ENCODE measurements around the gene COQ5. TPM values are rescaled to one million over a fixed set of nuclear protein-coding genes. Genes with fewer than 3 reads are reported as not detected.

Gene COQ5
- total and polyA plus RNA-seq, 9 donors, result 20.7 to 34.0 (median 22.7) TPM

DNA sequence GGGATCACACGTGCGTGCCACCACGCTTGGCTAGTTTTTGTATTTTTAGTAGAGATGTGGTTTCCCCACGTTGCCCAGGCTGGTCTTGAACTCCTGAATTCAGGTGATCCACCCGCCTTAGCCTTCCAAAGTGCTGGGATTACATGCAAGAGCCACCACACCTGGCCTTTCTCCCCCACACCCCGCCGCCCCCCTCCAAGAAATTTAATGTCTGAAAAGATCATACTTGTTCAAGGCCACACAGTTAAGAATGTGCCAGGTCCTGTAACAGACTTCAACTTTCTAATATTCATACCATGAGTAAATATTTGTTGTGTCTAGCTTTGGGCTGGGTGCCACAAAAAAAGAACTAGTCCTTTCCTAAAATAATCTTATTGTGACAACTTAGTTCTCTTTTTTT, 73.7 kb downstream of the COQ5 start:
- TF ChIP-seq EP300 (IDR thresholded peaks at IDR 0.05), result no peak
- no peak for TF ChIP-seq POLR2A (IDR thresholded peaks at IDR 0.05)
- no peak for TF ChIP-seq CTCF (IDR thresholded peaks at IDR 0.05)
- intact Hi-C loops (cut with DNase I), result no loop called here
- Histone ChIP-seq H3K27me3 (no peaks in the 10 kb centered on the region), H3K9me3 (no peaks in the 10 kb centered on the region), H3K4me1 (ENCODE audit: insufficient read depth) (no peaks in the 10 kb centered on the region), H3K27ac (no peak overlapping the region), H3K36me3 (no peaks in the 10 kb centered on the region), H3K4me3 (no peak overlapping the region)
- WGBS, 3 donors, result 77 to 83% (median 79%) methylated on average over 7 of the region's 7 CpGs
- no peak for DNase-seq

- WGBS, 3 donors, result 64 to 75% (median 68%) methylated on average over 4 of the region's 4 CpGs
- H3K27me3 ChIP-seq, result no peaks in the 10 kb centered on the region
- no peaks in the 10 kb centered on the region for H3K36me3 ChIP-seq
- DNase-seq, result no peak
- H3K9me3 ChIP-seq, result no peaks in the 10 kb centered on the region
- intact Hi-C loops (cut with DNase I), result no loop called here
- TF ChIP-seq EP300 (IDR thresholded peaks at IDR 0.05) (no peak), POLR2A (IDR thresholded peaks at IDR 0.05) (no peak)
- H3K27ac ChIP-seq, result no peak overlapping the region
- H3K4me1 ChIP-seq (ENCODE audit: insufficient read depth), result no peaks in the 10 kb centered on the region
- H3K4me3 ChIP-seq, result no peak overlapping the region
Observed at GRCh38 chr12:120453977-120454376, 75.0 kb downstream of the COQ5 start.

Small RNA genes within 50 kb of the gene (small RNA-seq; reads per million reads assigned to genes)
- gene RF00019, result not detected

Other genes with a start within 250 kb of the COQ5 start
- over 10,000 TPM in 5 of 7 donors, under 1 TPM in 2; under 0.01 to 29,369 (median 16,575) TPM for gene RNU4-2, start 237.3 kb downstream of the COQ5 start, total RNA-seq
- not detected for gene RNU4-2, start 237.3 kb downstream of the COQ5 start, polyA plus RNA-seq
- 1,000 to 10,000 TPM in 5 of 7 donors, under 1 TPM in 2; under 0.01 to 4,499 (median 2,193) TPM for gene RNU4-1, start 235.9 kb downstream of the COQ5 start, total RNA-seq
- not detected for gene RNU4-1, start 235.9 kb downstream of the COQ5 start, polyA plus RNA-seq
- gene SIRT4, start 226.8 kb downstream of the COQ5 start, total RNA-seq, result 1 to 10 TPM in 5 of 7 donors, under 1 TPM in 2; 0.87 to 4.6 (median 1.4) TPM
- 1 to 10 TPM; 2.0 to 2.8 TPM for gene SIRT4, start 226.8 kb downstream of the COQ5 start, polyA plus RNA-seq
- gene PLA2G1B, start 201.4 kb downstream of the COQ5 start, total RNA-seq, result 10 to 100 TPM in 2 of 7 donors, 1 to 10 TPM in 4, under 1 TPM in 1; 0.67 to 17.0 (median 2.9) TPM
- 1 to 10 TPM; 7.1 to 7.4 TPM for gene PLA2G1B, start 201.4 kb downstream of the COQ5 start, polyA plus RNA-seq
- 1 to 10 TPM in 6 of 7 donors, under 1 TPM in 1; 0.83 to 4.9 (median 2.6) TPM for gene MSI1, start 160.0 kb downstream of the COQ5 start, total RNA-seq
- 1 to 10 TPM in 1 of 2 donors, under 1 TPM in 1; 0.92 to 1.8 TPM for gene MSI1, start 160.0 kb downstream of the COQ5 start, polyA plus RNA-seq
- 100 to 1,000 TPM; 182 to 633 (median 196) TPM for gene COX6A1, start 91.0 kb downstream of the COQ5 start, total RNA-seq
- 100 to 1,000 TPM; 366 to 474 TPM for gene COX6A1, start 91.0 kb downstream of the COQ5 start, polyA plus RNA-seq
- 10 to 100 TPM in 4 of 7 donors, 1 to 10 TPM in 3; 8.1 to 14.7 (median 11.4) TPM for gene TRIAP1, start 82.8 kb downstream of the COQ5 start, total RNA-seq
- gene TRIAP1, start 82.8 kb downstream of the COQ5 start, polyA plus RNA-seq, result 10 to 100 TPM; 15.3 to 18.5 TPM
- 10 to 100 TPM; 14.2 to 34.7 (median 19.4) TPM for gene GATC, start 82.7 kb downstream of the COQ5 start, total RNA-seq
- 10 to 100 TPM; 11.9 to 32.4 TPM for gene GATC, start 82.7 kb downstream of the COQ5 start, polyA plus RNA-seq
- 100 to 1,000 TPM in 5 of 7 donors, 10 to 100 TPM in 2; 53.8 to 141 (median 124) TPM for gene SRSF9, start 59.4 kb downstream of the COQ5 start, total RNA-seq
- 100 to 1,000 TPM; 106 to 129 TPM for gene SRSF9, start 59.4 kb downstream of the COQ5 start, polyA plus RNA-seq
- gene DYNLL1, start 33.0 kb downstream of the COQ5 start, total RNA-seq, result 100 to 1,000 TPM in 6 of 7 donors, 10 to 100 TPM in 1; 92.9 to 317 (median 256) TPM
- gene DYNLL1, start 33.0 kb downstream of the COQ5 start, polyA plus RNA-seq, result 100 to 1,000 TPM; 249 to 522 TPM
- gene RNF10, start 5.2 kb upstream of the COQ5 start, total RNA-seq, result 100 to 1,000 TPM in 5 of 7 donors, 10 to 100 TPM in 2; 59.7 to 190 (median 136) TPM
- 100 to 1,000 TPM in 1 of 2 donors, 10 to 100 TPM in 1; 91.3 to 184 TPM for gene RNF10, start 5.2 kb upstream of the COQ5 start, polyA plus RNA-seq
- gene POP5, start 52.2 kb upstream of the COQ5 start, total RNA-seq, result 10 to 100 TPM; 13.6 to 29.5 (median 22.5) TPM
- gene POP5, start 52.2 kb upstream of the COQ5 start, polyA plus RNA-seq, result 10 to 100 TPM; 25.7 to 39.4 TPM
- 1 to 10 TPM in 2 of 7 donors, under 1 TPM in 4, not detected in 1; 0.33 to 1.5 (median 0.79) TPM for gene CABP1, start 111.5 kb upstream of the COQ5 start, total RNA-seq
- gene CABP1, start 111.5 kb upstream of the COQ5 start, polyA plus RNA-seq, result 1 to 10 TPM in 1 of 2 donors, under 1 TPM in 1; 0.74 to 2.6 TPM
- 100 to 1,000 TPM in 4 of 7 donors, 10 to 100 TPM in 3; 29.2 to 134 (median 101) TPM for gene MLEC, start 158.0 kb upstream of the COQ5 start, total RNA-seq
- 100 to 1,000 TPM in 1 of 2 donors, 10 to 100 TPM in 1; 31.2 to 169 TPM for gene MLEC, start 158.0 kb upstream of the COQ5 start, polyA plus RNA-seq
- 10 to 100 TPM; 18.4 to 54.4 (median 46.2) TPM for gene UNC119B, start 181.3 kb upstream of the COQ5 start, total RNA-seq
- 10 to 100 TPM; 25.4 to 44.3 TPM for gene UNC119B, start 181.3 kb upstream of the COQ5 start, polyA plus RNA-seq
- 10 to 100 TPM in 6 of 7 donors, 1 to 10 TPM in 1; 8.0 to 17.5 (median 13.9) TPM for gene ACADS, start 196.7 kb upstream of the COQ5 start, total RNA-seq
- 10 to 100 TPM in 1 of 2 donors, 1 to 10 TPM in 1; 1.0 to 15.0 TPM for gene ACADS, start 196.7 kb upstream of the COQ5 start, polyA plus RNA-seq